Progenitor cell of endocrine pancreas (in vitro differentiated cells): ENCODE data around the gene LDLRAD4. TPM values are rescaled to one million over a fixed set of nuclear protein-coding genes. Genes with fewer than 3 reads are reported as not detected.

Experiments used
- DNase-seq: peaks from one replicate; pipeline ENCODE4 v3.0.0; 2021; ENCODE audit warnings: low spot score; ENCODE audit not compliant: unreplicated experiment
- H3K27ac Mint-ChIP-seq: 2 replicates; pipeline ENCODE4 v1.8.0; 2021; ENCODE audit warnings: mild to moderate bottlenecking, moderate library complexity, mixed read lengths
- H3K27me3 Mint-ChIP-seq: 2 replicates; pipeline ENCODE4 v1.8.0; 2021; ENCODE audit warnings: mixed read lengths
- H3K36me3 Mint-ChIP-seq: 2 replicates; pipeline ENCODE4 v1.8.0; 2022; ENCODE audit warnings: mixed read lengths; ENCODE audit not compliant: insufficient read depth
- H3K4me1 Mint-ChIP-seq: 2 replicates; pipeline ENCODE4 v1.8.0; 2021; ENCODE audit warnings: low read depth, mixed read lengths
- H3K4me3 Mint-ChIP-seq: 2 replicates; pipeline ENCODE4 v1.8.0; 2021; ENCODE audit warnings: low read depth, mild to moderate bottlenecking, moderate library complexity, mixed read lengths
- H3K9me3 Mint-ChIP-seq: 2 replicates; pipeline ENCODE4 v1.8.0; 2021; ENCODE audit warnings: low read depth, mixed read lengths
- total RNA-seq: library from RNA; stranded (reverse); gene quantifications from 2 replicates; pipeline ENCODE4 v1.2.1, GENCODE V29; 2021
- TF ChIP-seq, protein P1 (sequence below): fragments of 200-600 bp; sonication (generic); IDR thresholded peaks from one replicate; pipeline ENCODE4 v1.5.0; 2021; ENCODE audit warnings: antibody characterized with exemption, mild to moderate bottlenecking; ENCODE audit not compliant: unreplicated experiment

LDLRAD4 gene
- total RNA-seq, 1 donor from 2014 or later = 3.8 TPM

DNA sequence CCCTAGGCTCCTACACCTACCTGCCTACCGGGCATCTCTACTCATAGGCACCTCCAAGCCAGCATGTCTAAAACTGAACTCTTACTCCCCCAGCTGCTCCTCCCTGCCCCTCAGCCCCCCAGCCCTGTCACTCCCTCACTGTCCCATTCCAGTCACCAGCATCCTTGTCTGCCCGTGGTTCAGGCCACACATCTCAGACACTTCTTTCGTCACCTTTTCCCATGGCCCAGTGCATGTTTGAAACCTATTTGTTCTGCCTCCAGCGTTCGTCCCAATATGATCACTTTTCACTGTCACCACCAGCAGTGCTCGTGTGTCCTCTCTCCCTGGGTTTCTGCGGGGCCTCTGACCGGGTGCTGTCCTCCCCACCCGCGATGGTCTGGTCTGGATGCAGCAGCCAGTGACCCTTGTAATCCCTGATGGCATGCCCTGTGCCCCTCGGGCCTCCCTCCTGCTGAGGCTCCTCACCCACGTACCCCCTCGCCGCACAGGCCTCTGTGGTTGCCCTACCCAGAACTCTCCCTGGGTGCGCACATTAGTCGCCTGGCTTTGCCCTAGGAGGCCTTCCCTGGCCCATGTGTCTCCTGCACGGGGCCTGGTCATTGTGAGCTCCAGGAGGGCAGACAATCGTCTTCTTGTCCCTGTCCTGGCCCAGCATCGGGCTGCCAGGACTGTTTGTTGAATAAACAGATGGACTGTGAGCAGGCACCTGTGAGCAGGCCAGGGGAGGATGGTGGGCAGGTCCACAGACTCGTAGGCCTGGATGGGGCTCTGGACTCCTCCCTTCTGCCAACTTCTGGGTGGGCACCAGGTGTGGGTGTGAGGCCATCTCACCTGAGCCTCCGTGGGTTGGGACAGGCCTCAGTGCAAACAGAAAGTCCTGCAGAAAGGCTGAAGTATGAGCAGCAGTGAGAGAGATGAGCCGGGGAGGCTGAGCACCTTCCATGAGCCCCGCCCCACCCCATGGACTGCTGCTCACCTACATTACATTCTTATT, 15.5 kb downstream of the LDLRAD4 start:
- no peak overlapping the region for H3K4me3 Mint-ChIP-seq
- H3K9me3 Mint-ChIP-seq = no peaks in the 10 kb centered on the region
- no peaks in the 10 kb centered on the region for H3K27me3 Mint-ChIP-seq
- H3K4me1 Mint-ChIP-seq = peaks cover under 1% of the 10 kb centered on the region
- TF ChIP-seq, protein P1, sequence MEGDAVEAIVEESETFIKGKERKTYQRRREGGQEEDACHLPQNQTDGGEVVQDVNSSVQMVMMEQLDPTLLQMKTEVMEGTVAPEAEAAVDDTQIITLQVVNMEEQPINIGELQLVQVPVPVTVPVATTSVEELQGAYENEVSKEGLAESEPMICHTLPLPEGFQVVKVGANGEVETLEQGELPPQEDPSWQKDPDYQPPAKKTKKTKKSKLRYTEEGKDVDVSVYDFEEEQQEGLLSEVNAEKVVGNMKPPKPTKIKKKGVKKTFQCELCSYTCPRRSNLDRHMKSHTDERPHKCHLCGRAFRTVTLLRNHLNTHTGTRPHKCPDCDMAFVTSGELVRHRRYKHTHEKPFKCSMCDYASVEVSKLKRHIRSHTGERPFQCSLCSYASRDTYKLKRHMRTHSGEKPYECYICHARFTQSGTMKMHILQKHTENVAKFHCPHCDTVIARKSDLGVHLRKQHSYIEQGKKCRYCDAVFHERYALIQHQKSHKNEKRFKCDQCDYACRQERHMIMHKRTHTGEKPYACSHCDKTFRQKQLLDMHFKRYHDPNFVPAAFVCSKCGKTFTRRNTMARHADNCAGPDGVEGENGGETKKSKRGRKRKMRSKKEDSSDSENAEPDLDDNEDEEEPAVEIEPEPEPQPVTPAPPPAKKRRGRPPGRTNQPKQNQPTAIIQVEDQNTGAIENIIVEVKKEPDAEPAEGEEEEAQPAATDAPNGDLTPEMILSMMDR = no peak
- peaks cover 2% of the 10 kb centered on the region for H3K36me3 Mint-ChIP-seq
- no peak for DNase-seq
- no peak overlapping the region for H3K27ac Mint-ChIP-seq

DNA sequence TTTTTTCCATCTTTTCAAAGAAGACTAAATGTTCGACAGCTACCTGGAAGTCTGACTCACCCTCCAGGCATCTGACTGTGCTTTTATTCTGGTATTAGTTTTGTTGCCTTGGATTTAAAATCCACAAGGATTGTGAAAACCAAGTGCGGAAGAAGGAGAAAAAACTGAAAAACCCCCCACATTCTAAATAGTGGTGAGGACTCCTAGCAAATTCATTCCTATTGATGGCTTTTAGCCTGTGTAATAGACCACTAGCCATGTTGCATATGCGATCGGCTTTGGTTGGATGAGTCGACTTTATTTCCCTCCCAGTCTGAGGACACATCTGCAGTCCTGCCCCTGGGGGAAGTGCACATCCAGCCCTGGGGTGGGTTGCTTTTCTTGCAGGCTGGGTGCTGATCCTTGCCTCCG, 16.9 kb downstream of the LDLRAD4 start:
- Mint-ChIP-seq H3K27ac (no peak overlapping the region), H3K36me3 (no peaks in the 10 kb centered on the region), H3K9me3 (no peaks in the 10 kb centered on the region), H3K4me3 (no peak overlapping the region), H3K4me1 (peaks cover 1% of the 10 kb centered on the region), H3K27me3 (no peaks in the 10 kb centered on the region)
- no peak for DNase-seq
- TF ChIP-seq, protein P1 = no peak

DNA sequence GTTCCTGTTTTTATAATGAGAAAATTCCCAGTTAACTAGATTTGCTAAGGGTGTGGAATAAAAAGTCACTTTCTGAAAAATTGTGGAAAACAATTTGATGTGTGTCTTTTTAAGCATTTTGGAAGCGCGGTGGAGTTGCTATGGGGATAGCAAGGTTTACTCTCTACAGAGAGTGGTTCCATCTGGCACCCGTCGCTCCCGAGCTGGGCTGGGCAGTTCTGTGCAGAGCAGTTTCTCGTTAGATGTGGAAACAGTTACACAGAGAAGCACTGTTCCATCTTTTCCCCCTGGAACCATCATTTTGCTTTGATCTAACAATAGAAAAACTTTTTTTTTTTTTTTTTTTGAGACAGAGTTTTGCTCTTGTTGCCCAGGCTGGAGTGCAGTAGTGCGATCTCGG, 17.4 kb downstream of the LDLRAD4 start:
- no peaks in the 10 kb centered on the region for H3K36me3 Mint-ChIP-seq
- no peak for DNase-seq
- H3K4me3 Mint-ChIP-seq = no peak overlapping the region
- H3K27ac Mint-ChIP-seq = no peak overlapping the region
- peaks cover 1% of the 10 kb centered on the region for H3K4me1 Mint-ChIP-seq
- TF ChIP-seq, protein P1 = no peak
- H3K27me3 Mint-ChIP-seq = no peaks in the 10 kb centered on the region
- no peaks in the 10 kb centered on the region for H3K9me3 Mint-ChIP-seq

DNA sequence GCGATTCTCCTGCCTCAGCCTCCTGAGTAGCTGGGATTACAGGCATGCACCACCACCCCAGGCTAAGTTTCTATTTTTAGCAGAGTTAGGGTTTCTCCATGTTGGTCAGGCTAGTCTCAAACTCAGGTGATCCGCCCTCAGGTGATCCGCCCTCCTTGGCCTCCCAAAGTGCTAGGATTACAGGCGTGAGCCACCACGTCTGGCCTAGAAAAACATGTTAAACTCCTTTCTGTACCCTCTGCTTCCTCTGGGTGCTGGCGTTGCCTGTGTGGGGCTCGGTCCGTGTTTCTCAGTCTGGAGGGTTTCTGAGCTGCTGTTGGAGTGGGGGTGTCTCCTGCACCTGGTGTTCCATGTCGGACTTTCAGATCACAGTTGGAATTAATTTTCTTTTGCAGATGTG, 17.9 kb downstream of the LDLRAD4 start:
- no peaks in the 10 kb centered on the region for H3K9me3 Mint-ChIP-seq
- H3K27ac Mint-ChIP-seq = no peak overlapping the region
- H3K4me1 Mint-ChIP-seq = peaks cover 1% of the 10 kb centered on the region
- TF ChIP-seq, protein P1 = no peak
- H3K4me3 Mint-ChIP-seq = no peak overlapping the region
- no peak for DNase-seq
- H3K27me3 Mint-ChIP-seq = no peaks in the 10 kb centered on the region
- H3K36me3 Mint-ChIP-seq = no peaks in the 10 kb centered on the region

DNA sequence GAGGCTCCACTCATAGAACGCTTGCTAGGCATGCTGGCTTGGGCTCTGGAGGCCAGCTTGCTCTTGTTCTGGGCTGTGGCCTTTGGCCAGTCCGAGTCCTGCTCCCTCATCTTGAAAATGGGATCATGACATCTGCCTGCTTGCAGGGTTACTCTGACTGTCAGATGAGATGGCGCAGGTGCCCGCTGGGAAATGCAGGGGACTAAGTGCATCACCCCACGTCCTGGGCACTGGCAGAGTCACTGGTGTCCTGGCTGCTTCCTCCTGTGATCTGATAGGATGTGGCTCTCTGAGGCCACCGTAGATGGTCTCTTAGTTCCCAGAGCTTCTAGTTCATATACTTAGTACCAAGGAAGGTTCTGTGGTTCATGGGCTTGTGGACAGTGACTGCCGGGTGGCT, 18.5 kb downstream of the LDLRAD4 start:
- peaks cover 1% of the 10 kb centered on the region for H3K4me1 Mint-ChIP-seq
- no peak for DNase-seq

More for the DNA sequence above, 18.5 kb downstream of the LDLRAD4 start:
- Mint-ChIP-seq H3K36me3 (no peaks in the 10 kb centered on the region), H3K4me3 (no peak overlapping the region), H3K27ac (no peak overlapping the region), H3K9me3 (no peaks in the 10 kb centered on the region), H3K27me3 (no peaks in the 10 kb centered on the region)
- TF ChIP-seq, protein P1 = no peak
